Type B pancreatic cell (in vitro differentiated cells): ENCODE data around the gene FICD. TPM values are rescaled to one million over a fixed set of nuclear protein-coding genes. Genes with fewer than 3 reads are reported as not detected.
"Not testable (repeated sequence)": the region's sequence is repeated elsewhere in the genome, so short reads cannot be mapped to it uniquely, and the experiment has no call there.

Source experiments
- DNase-seq: peaks from one replicate; pipeline ENCODE4 v3.0.0; 2021; ENCODE audit warnings: mixed read lengths; ENCODE audit not compliant: unreplicated experiment; ENCODE audit errors: extremely low spot score
- H3K27ac Mint-ChIP-seq: 2 replicates; pipeline ENCODE4 v1.8.0; 2021; ENCODE audit warnings: mild to moderate bottlenecking, mixed read lengths
- H3K27me3 Mint-ChIP-seq: 2 replicates; pipeline ENCODE4 v1.8.0; 2021; ENCODE audit warnings: mixed read lengths
- H3K36me3 Mint-ChIP-seq: 2 replicates; pipeline ENCODE4 v1.8.0; 2021; ENCODE audit warnings: mixed read lengths
- H3K4me1 Mint-ChIP-seq: one replicate; pipeline ENCODE4 v1.8.0; 2021; ENCODE audit warnings: mixed read lengths; ENCODE audit not compliant: unreplicated experiment
- H3K4me3 Mint-ChIP-seq: 2 replicates; pipeline ENCODE4 v1.8.0; 2021; ENCODE audit warnings: mild to moderate bottlenecking, mixed read lengths
- H3K9me3 Mint-ChIP-seq: 2 replicates; pipeline ENCODE4 v1.8.0; 2021; ENCODE audit warnings: mixed read lengths
- total RNA-seq: library from RNA; stranded (reverse); gene quantifications from 2 replicates; pipeline ENCODE4 v1.2.1, GENCODE V29; 2021; ENCODE audit warnings: low replicate concordance
- TF ChIP-seq, protein P1 (sequence below): fragments of 200-600 bp; sonication (generic); conservative IDR thresholded peaks from 2 replicates; pipeline ENCODE4 v1.5.0; 2021; ENCODE audit warnings: antibody characterized with exemption, mild to moderate bottlenecking

Gene FICD
- total RNA-seq, 1 donor from 2014 or later = 4.9 TPM

DNA sequence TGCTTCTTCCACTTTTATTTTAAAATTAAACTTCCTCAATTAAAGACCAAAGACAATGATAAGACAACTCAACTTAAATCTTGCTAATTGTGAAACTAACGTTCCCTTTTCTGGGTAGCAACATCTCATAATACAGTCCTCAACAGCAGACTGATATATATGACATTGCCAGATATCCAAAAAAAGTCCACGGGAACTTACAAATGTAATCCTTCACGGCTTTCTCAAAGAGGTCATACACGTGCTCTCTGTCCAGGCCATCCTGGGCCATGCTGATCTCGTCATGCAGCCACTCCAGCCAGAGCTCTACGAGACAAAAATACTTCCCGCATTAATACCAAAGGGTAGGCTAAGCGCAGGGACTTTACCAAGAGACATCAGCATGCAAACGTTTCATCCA is 32.6 kb downstream of the FICD start:
- no peak for DNase-seq
- TF ChIP-seq, protein P1, sequence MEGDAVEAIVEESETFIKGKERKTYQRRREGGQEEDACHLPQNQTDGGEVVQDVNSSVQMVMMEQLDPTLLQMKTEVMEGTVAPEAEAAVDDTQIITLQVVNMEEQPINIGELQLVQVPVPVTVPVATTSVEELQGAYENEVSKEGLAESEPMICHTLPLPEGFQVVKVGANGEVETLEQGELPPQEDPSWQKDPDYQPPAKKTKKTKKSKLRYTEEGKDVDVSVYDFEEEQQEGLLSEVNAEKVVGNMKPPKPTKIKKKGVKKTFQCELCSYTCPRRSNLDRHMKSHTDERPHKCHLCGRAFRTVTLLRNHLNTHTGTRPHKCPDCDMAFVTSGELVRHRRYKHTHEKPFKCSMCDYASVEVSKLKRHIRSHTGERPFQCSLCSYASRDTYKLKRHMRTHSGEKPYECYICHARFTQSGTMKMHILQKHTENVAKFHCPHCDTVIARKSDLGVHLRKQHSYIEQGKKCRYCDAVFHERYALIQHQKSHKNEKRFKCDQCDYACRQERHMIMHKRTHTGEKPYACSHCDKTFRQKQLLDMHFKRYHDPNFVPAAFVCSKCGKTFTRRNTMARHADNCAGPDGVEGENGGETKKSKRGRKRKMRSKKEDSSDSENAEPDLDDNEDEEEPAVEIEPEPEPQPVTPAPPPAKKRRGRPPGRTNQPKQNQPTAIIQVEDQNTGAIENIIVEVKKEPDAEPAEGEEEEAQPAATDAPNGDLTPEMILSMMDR = no peak
- no peaks in the 10 kb centered on the region for H3K9me3 Mint-ChIP-seq
- H3K4me3 Mint-ChIP-seq = no peak overlapping the region
- no peak overlapping the region for H3K27ac Mint-ChIP-seq
- peaks cover 32% of the 10 kb centered on the region for H3K36me3 Mint-ChIP-seq
- no peaks in the 10 kb centered on the region for H3K4me1 Mint-ChIP-seq
- no peaks in the 10 kb centered on the region for H3K27me3 Mint-ChIP-seq

DNA sequence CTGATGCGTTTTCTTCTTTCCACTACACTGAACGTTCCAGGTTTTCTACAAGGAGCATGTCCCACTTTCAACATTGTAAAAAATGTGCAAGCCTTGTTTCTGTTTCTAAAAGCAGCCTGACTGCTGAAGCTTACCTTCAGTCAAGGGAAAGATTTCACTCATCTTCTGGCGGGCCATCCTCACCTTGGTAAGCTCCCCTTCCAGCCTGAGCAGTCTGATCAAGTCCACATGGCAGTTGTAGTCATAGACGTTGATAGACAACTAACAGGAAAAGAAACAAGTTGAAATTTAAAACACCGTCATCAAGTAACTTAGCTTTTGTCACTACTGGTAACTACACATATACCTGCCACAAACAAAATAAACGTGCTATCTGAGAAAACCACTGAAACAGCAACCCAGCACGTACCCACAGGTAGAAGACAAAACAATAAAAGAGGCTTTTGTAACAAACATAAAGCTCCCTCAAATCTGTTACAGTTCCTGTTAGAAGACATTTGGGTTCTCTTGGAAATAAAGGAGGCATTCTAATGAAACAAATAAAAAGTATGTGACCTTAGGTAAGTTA is 34.0 kb downstream of the FICD start:
- no peaks in the 10 kb centered on the region for H3K9me3 Mint-ChIP-seq
- peaks cover 26% of the 10 kb centered on the region for H3K36me3 Mint-ChIP-seq
- H3K4me1 Mint-ChIP-seq = no peaks in the 10 kb centered on the region
- DNase-seq = no peak
- TF ChIP-seq, protein P1 = no peak
- no peak overlapping the region for H3K4me3 Mint-ChIP-seq
- no peaks in the 10 kb centered on the region for H3K27me3 Mint-ChIP-seq
- no peak overlapping the region for H3K27ac Mint-ChIP-seq

DNA sequence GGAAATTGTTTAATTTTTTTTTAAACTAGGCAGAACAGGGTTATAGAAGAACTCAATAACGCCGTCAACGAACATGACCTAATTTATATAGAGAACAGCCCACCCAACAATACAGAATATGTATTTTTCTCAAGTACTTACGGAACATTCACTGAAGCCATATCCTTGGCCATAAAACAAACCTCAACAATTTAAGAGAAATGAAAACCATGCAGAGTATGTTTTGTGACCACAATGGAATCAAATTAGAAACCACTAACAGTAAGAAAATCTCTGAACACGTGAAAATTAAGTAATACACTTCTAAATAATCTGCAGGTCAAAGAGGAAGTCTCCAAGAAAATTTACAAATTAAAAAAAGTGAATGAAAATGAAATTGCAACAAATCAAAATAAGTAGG is 36.5 kb downstream of the FICD start:
- no peak overlapping the region for H3K4me3 Mint-ChIP-seq
- TF ChIP-seq, protein P1 = no peak
- no peaks in the 10 kb centered on the region for H3K27me3 Mint-ChIP-seq
- H3K36me3 Mint-ChIP-seq = peaks cover 21% of the 10 kb centered on the region
- H3K27ac Mint-ChIP-seq = no peak overlapping the region
- DNase-seq = no peak
- peaks cover 8% of the 10 kb centered on the region for H3K4me1 Mint-ChIP-seq
- no peaks in the 10 kb centered on the region for H3K9me3 Mint-ChIP-seq

DNA sequence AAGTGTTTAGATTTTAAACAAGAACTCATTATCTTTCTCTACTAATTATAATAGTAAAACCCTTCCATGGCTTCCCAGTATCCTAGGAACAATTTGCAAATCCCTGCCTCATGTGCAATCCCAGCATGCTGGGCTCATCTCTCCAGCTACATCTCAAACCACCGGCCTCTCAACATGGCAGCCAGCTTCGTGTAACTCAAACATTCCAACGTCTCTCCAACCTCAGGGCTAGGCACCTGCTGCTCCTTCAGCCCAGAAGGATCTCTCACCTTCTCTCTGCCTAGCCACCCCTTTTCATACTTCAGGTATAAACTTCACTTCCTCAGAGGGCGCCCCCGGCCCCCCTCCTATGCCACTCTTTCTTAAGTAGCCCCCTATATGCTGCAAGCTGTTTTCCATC is 38.7 kb downstream of the FICD start:
- Mint-ChIP-seq H3K27ac (no peak overlapping the region), H3K27me3 (no peaks in the 10 kb centered on the region), H3K9me3 (no peaks in the 10 kb centered on the region), H3K4me3 (no peak overlapping the region), H3K36me3 (peaks cover 8% of the 10 kb centered on the region), H3K4me1 (peaks cover 10% of the 10 kb centered on the region)
- TF ChIP-seq, protein P1 = no peak
- no peak for DNase-seq

DNA sequence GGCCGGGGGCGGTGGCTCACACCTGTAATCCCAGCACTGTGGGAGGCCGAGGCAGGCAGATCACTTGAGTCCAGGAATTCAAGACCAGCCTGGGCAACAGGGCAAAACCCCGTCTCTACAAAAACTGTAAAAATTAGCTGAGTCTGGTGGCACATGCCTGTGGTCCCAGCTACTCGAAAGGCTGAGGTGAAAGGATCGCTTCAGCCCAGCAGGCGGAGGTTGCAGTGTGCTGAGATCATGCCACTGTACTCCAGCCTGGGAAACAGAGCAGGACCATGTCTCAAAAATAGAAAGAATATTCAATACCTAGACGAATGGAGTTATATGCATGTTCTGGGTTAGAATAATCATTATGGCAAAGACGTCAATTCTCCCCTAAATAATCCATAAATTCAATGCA is 40.3 kb downstream of the FICD start:
- H3K27ac Mint-ChIP-seq, H3K9me3 Mint-ChIP-seq, DNase-seq, H3K36me3 Mint-ChIP-seq, H3K4me3 Mint-ChIP-seq, H3K27me3 Mint-ChIP-seq: not testable (repeated sequence)
- H3K4me1 Mint-ChIP-seq = peaks cover 17% of the 10 kb centered on the region

DNA sequence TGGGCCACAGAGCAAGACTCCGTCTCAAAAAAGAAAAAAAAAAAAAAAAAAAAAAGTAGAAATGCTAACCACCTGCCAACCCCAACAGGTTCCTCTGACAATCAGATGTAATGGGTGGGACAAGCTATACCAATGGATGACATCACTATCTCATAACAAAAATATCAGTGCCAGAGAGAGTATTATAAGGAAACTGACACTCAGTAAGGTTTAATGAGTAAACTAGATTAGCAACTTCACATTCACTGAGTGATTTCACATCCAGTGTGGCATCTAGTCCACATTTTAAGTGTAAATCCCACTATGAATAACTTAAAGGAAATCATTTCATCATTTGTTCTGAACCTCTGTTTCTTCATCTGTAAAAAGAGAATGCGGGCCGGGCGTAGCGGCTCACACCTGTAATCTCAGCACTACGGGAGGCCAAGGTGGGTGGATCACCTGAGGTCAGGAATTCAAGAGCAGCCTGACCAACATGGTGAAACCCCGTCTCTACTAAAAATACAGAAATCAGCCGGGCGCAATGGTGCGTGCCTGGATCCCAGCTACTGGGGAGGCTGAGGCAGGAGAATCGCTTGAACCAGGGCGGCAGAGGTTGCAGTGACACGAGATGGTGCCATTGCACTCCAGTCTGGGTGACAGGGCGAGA is 44.1 kb downstream of the FICD start:
- Mint-ChIP-seq H3K9me3 (no peaks in the 10 kb centered on the region), H3K4me1 (peaks cover 17% of the 10 kb centered on the region), H3K27ac (peak overlapping the region; percentile 72), H3K27me3 (no peaks in the 10 kb centered on the region), H3K4me3 (peak overlapping the region; percentile 100), H3K36me3 (peaks cover 5% of the 10 kb centered on the region)
- DNase-seq = no peak
- TF ChIP-seq, protein P1 = no peak
